LNCAP (cell line): ENCODE measurements around the gene ZRANB1.

Experiments
- TF ChIP-seq, protein P1 (sequence below): fragments of 450-650 bp; IDR thresholded peaks from 2 replicates; pipeline ENCODE4 v1.5.1; 2017; ENCODE audit warnings: mild to moderate bottlenecking

ZRANB1 gene

DNA sequence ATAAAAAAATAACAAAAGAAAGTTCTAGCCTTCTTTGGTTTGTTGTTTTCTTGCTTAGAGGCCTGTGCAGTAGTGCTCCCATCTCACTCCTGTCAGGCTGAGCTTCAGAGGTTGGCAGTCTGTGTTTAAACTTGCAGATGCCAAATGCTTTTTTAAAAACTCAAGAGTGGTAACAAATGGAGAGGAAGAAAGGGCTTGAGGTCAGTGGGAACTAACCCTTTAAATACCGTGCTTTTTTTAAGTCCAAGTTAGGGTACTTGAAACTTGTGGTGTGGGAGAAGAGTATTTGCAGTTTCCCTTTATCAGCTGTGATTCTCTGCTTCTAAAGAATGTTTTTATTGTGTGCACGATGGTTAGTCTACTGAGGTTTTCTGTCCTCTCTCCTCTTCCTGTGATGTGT is 29.4 kb downstream of the ZRANB1 start:
- TF ChIP-seq, protein P1, sequence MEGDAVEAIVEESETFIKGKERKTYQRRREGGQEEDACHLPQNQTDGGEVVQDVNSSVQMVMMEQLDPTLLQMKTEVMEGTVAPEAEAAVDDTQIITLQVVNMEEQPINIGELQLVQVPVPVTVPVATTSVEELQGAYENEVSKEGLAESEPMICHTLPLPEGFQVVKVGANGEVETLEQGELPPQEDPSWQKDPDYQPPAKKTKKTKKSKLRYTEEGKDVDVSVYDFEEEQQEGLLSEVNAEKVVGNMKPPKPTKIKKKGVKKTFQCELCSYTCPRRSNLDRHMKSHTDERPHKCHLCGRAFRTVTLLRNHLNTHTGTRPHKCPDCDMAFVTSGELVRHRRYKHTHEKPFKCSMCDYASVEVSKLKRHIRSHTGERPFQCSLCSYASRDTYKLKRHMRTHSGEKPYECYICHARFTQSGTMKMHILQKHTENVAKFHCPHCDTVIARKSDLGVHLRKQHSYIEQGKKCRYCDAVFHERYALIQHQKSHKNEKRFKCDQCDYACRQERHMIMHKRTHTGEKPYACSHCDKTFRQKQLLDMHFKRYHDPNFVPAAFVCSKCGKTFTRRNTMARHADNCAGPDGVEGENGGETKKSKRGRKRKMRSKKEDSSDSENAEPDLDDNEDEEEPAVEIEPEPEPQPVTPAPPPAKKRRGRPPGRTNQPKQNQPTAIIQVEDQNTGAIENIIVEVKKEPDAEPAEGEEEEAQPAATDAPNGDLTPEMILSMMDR: no peak

DNA sequence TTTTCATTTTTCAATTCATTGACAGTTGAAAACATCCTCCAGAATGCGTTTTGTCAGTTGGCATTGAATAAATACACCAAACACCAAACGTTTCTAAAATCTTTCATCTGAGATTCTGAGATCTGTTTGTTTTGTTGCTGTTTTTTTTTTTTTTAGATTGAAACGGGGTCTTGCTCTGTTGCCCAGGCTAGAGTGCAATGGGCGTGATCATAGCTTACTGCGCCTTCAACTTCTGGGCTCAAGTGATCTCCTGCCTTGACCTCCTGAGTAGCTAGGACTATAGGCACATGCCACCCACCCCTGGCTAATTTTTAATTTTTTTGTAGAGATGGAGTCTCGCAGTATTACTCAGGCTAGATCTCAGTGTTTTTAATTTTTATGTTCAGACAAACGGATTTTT is 30.7 kb downstream of the ZRANB1 start:
- TF ChIP-seq, protein P1: no peak

DNA sequence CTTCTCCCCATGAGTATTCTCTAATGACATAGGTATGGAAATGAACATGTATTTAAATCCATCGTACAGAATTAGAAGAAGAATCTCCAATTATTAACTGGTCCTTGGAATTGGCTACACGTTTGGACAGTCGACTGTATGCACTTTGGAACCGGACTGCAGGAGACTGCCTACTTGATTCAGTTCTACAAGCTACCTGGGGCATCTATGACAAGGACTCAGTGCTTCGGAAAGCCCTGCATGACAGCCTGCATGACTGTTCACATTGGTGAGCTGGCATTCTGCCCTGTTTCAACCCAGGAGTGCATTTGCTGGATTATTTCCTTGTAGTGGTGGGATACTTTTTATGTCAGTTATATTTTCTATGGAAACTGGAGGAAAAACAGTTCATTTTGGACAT is 32.2 kb downstream of the ZRANB1 start:
- TF ChIP-seq, protein P1: no peak

- TF ChIP-seq, protein P1: no peak
Measured at GRCh38 chr10:124975977-124976514, 34.1 kb downstream of the ZRANB1 start.

- TF ChIP-seq, protein P1: no peak
Measured at GRCh38 chr10:124977161-124977560, 35.2 kb downstream of the ZRANB1 start.

GRCh38 chr10:124977648-124978375 is 35.9 kb downstream of the ZRANB1 start:
- TF ChIP-seq, protein P1: no peak

DNA sequence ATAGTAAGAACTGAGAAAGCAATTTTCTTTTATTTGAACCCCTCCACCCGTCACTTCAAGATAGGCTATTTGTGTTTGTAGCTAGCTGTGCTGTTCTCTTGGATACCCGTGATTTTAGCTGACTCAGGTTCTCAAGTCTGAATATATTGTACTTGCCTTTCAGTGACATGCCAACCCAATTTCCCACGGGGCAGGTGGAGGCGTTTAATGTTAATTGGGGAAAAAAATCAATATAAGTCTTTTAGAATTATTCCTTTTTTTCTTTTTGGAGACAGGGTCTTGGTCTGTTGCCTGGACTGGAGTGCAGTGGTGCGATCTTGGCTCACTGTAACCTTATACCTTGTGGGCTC is 36.4 kb downstream of the ZRANB1 start:
- TF ChIP-seq, protein P1: no peak
